GM18951 (cell line): ENCODE measurements around the gene ZNF791.

Experiments used
- POLR2A ChIP-seq: IDR thresholded peaks from 4 replicates; pipeline ENCODE4 v1.6.1; 2011; ENCODE audit warnings: mild to moderate bottlenecking; ENCODE audit not compliant: insufficient read length, insufficient read depth; ENCODE audit errors: extremely low read depth
- in situ Hi-C: fragments of 300-500 bp; cut with MboI; formaldehyde crosslinking; loops from one replicate; pipeline ENCODE4 v1.12.0; 2022; ENCODE audit warnings: low sequenced_read_pairs, mixed read lengths, inconsistent platforms; ENCODE audit not compliant: unreplicated experiment

The ZNF791 gene

GRCh38 chr19:12610540-12611360, at the start of gene ZNF791, which contains the start of gene ZNF490:
ZNF791 (plus strand) TSS chr19:12610920; CDS start chr19:12611080, 160 bp downstream.
ZNF490 (minus strand) TSS chr19:12610813; CDS start chr19:12610680, 133 bp downstream.
- in situ Hi-C loops: no loop called here
- TF ChIP-seq POLR2A: peak; percentile 92

GRCh38 chr19:12564016-12564664, 46.6 kb upstream of the ZNF791 start:
- no peak for TF ChIP-seq POLR2A
- in situ Hi-C loops: no loop called here

- in situ Hi-C loops: loop anchor here (5.0 kb wide), 1 partner anchor 106 kb away; no protein-coding TSS in a partner anchor
Measured at GRCh38 chr19:12566380-12566779, 44.3 kb upstream of the ZNF791 start.

- in situ Hi-C loops: loop anchor here (5.0 kb wide), 1 partner anchor 104 kb away; no protein-coding TSS in a partner anchor
- no peak for TF ChIP-seq POLR2A
Measured at GRCh38 chr19:12567951-12568350, 42.8 kb upstream of the ZNF791 start.

GRCh38 chr19:12574036-12574435, 36.7 kb upstream of the ZNF791 start:
- in situ Hi-C loops: loop anchor here (5.0 kb wide), 1 partner anchor 183 kb away; no protein-coding TSS in a partner anchor
- TF ChIP-seq POLR2A: no peak

- TF ChIP-seq POLR2A: no peak
- in situ Hi-C loops: no loop called here
Measured at GRCh38 chr19:12578641-12579040, 32.1 kb upstream of the ZNF791 start.

- no peak for TF ChIP-seq POLR2A
- in situ Hi-C loops: no loop called here
Measured at GRCh38 chr19:12580180-12580694, 30.5 kb upstream of the ZNF791 start.

GRCh38 chr19:12581100-12581499, 29.6 kb upstream of the ZNF791 start:
- in situ Hi-C loops: no loop called here
- TF ChIP-seq POLR2A: no peak

- in situ Hi-C loops: no loop called here
- TF ChIP-seq POLR2A: no peak
Measured at GRCh38 chr19:12596485-12596884, 14.2 kb upstream of the ZNF791 start.

GRCh38 chr19:12596927-12597548, 13.7 kb upstream of the ZNF791 start:
- TF ChIP-seq POLR2A: no peak
- in situ Hi-C loops: no loop called here

GRCh38 chr19:12597594-12597993, 13.1 kb upstream of the ZNF791 start:
- no peak for TF ChIP-seq POLR2A
- in situ Hi-C loops: no loop called here

- no peak for TF ChIP-seq POLR2A
- in situ Hi-C loops: no loop called here
Measured at GRCh38 chr19:12603714-12604113, 7.0 kb upstream of the ZNF791 start.

GRCh38 chr19:12606796-12607195, 3.9 kb upstream of the ZNF791 start:
- TF ChIP-seq POLR2A: no peak
- in situ Hi-C loops: no loop called here
